Inflammatory macrophage (primary cell): Measurements from ENCODE around the gene FNDC5.

Source experiments
- DNase-seq, 2 donors: peaks; one replicate each; pipeline ENCODE4 v3.0.0-alpha.2; 2020 to 2022

The FNDC5 gene

GRCh38 chr1:32864375-32865019 lies 6.2 kb downstream of the FNDC5 start:
- no peak for DNase-seq

- no peak for DNase-seq
Measured at GRCh38 chr1:32863881-32864245, 6.8 kb downstream of the FNDC5 start.

GRCh38 chr1:32863218-32863880 lies 7.4 kb downstream of the FNDC5 start:
- DNase-seq: peak in 1 of 2 donors; percentile 52

GRCh38 chr1:32861904-32862695 lies 8.6 kb downstream of the FNDC5 start:
- DNase-seq: peak; percentile 26 to 61

- DNase-seq: no peak
Measured at GRCh38 chr1:32860566-32860965, 10.1 kb downstream of the FNDC5 start.

GRCh38 chr1:32859915-32860314 lies 10.8 kb downstream of the FNDC5 start:
- no peak for DNase-seq

- no peak for DNase-seq
Measured at GRCh38 chr1:32858791-32859190, 11.9 kb downstream of the FNDC5 start.

GRCh38 chr1:32858136-32858535 lies 12.6 kb downstream of the FNDC5 start:
- DNase-seq: no peak

GRCh38 chr1:32855861-32856617 lies 14.7 kb downstream of the FNDC5 start:
- no peak for DNase-seq

- no peak for DNase-seq
Measured at GRCh38 chr1:32848354-32849063, 22.2 kb downstream of the FNDC5 start.

- DNase-seq: no peak
Measured at GRCh38 chr1:32831878-32832277, 38.8 kb downstream of the FNDC5 start.

GRCh38 chr1:32830092-32830852 lies 40.4 kb downstream of the FNDC5 start:
- no peak for DNase-seq

GRCh38 chr1:32828341-32828740 lies 42.4 kb downstream of the FNDC5 start:
- peak; percentile 4 to 11 for DNase-seq

- peak; percentile 13 to 58 for DNase-seq
Measured at GRCh38 chr1:32825181-32825580, 45.5 kb downstream of the FNDC5 start.

GRCh38 chr1:32818804-32819541 lies 51.7 kb downstream of the FNDC5 start:
- no peak for DNase-seq

GRCh38 chr1:32817815-32818786 lies 52.6 kb downstream of the FNDC5 start:
- DNase-seq: peak; percentile 14 to 37

GRCh38 chr1:32817159-32817814 lies 53.4 kb downstream of the FNDC5 start, which contains the start of the genes S100PBP and YARS1:
S100PBP (plus strand) TSS chr1:32817653; CDS start chr1:32826100, 8,447 bp downstream.
YARS1 (minus strand) TSS chr1:32817358; CDS start chr1:32817244, 114 bp downstream.
- DNase-seq: peak; percentile 98 to 99

GRCh38 chr1:32816676-32817158 lies 54.0 kb downstream of the FNDC5 start:
- DNase-seq: peak; percentile 16 to 36
